OCI-LY1 (cell line): ENCODE results near the gene SPRED1.

Experiments
- EZH2 ChIP-seq: fragments of 200-600 bp; sonication (generic), shearing (Covaris generic); IDR thresholded peaks from 2 replicates; pipeline ENCODE4 v1.8.0; 2017; ENCODE audit warnings: borderline replicate concordance, mixed run types, mild to moderate bottlenecking, antibody characterized with exemption, low read length, moderate library complexity, mixed read lengths
- TF ChIP-seq, protein P1 (sequence below): fragments of 200-600 bp; sonication (generic), shearing (Covaris generic); IDR thresholded peaks from 2 replicates; pipeline ENCODE4 v1.5.1; 2017; ENCODE audit warnings: mild to moderate bottlenecking, antibody characterized with exemption, low read length, moderate library complexity, mixed read lengths

DNA sequence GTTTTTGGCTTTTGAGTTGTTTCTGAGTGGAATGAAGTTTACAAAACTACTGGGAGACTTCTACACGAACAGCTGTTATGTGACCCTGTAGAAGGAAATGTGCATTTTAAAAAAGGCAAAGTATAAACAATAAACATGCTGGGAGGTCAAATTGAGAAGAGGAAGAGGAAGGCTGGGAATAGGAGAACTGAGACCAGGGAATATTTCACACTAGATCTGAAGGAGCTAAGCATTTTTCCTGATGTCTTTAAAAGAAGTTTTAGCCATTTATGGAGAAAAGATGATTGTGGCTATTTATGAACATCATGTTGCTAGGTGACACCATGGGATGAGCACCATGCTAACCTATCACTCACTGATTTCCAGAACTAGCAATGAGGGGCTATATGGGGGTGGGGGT lies 125.0 kb downstream of the SPRED1 start:
- TF ChIP-seq EZH2: no peak
- TF ChIP-seq, protein P1, sequence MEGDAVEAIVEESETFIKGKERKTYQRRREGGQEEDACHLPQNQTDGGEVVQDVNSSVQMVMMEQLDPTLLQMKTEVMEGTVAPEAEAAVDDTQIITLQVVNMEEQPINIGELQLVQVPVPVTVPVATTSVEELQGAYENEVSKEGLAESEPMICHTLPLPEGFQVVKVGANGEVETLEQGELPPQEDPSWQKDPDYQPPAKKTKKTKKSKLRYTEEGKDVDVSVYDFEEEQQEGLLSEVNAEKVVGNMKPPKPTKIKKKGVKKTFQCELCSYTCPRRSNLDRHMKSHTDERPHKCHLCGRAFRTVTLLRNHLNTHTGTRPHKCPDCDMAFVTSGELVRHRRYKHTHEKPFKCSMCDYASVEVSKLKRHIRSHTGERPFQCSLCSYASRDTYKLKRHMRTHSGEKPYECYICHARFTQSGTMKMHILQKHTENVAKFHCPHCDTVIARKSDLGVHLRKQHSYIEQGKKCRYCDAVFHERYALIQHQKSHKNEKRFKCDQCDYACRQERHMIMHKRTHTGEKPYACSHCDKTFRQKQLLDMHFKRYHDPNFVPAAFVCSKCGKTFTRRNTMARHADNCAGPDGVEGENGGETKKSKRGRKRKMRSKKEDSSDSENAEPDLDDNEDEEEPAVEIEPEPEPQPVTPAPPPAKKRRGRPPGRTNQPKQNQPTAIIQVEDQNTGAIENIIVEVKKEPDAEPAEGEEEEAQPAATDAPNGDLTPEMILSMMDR: no peak
